ENCODE data around the gene ATP8A2. TPM values are rescaled to one million over a fixed set of nuclear protein-coding genes. Genes with fewer than 3 reads are reported as not detected.

The ATP8A2 gene
- total and polyA plus RNA-seq, 4 donors = 0.01 to 0.08 (median 0.05) TPM; not detected in 1

DNA sequence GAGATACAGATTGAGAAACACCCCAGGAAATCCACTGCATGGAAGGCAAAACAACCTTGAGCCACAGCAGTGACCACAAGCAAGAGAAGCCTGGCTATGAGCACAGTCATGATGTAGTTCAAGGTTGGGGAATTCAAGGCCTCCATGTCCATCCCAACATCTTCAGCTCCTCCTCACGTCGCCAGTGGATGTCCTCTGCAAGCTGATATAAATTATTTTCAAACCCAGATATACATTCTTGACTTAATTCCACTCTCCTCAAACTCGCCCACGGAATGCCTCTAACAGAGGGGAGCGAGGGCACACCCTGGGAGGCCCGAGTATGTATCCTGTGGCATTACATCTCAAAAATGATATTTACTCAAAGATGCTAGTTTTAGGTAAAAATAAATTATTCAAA, 574.5 kb downstream of the ATP8A2 start:
- H3K27me3 ChIP-seq (ENCODE audit: control insufficient read depth in 4 of 4, insufficient read depth in 4 of 4, low read length in 3 of 4) = no peaks in the 10 kb centered on the region
- WGBS = 91% methylated on average over 6 of the region's 6 CpGs
- TF ChIP-seq RXRA (IDR thresholded peaks at IDR 0.05) = no peak
- TF ChIP-seq, protein P1, sequence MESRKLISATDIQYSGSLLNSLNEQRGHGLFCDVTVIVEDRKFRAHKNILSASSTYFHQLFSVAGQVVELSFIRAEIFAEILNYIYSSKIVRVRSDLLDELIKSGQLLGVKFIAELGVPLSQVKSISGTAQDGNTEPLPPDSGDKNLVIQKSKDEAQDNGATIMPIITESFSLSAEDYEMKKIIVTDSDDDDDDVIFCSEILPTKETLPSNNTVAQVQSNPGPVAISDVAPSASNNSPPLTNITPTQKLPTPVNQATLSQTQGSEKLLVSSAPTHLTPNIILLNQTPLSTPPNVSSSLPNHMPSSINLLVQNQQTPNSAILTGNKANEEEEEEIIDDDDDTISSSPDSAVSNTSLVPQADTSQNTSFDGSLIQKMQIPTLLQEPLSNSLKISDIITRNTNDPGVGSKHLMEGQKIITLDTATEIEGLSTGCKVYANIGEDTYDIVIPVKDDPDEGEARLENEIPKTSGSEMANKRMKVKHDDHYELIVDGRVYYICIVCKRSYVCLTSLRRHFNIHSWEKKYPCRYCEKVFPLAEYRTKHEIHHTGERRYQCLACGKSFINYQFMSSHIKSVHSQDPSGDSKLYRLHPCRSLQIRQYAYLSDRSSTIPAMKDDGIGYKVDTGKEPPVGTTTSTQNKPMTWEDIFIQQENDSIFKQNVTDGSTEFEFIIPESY (IDR thresholded peaks at IDR 0.05) = no peak
- TF ChIP-seq, protein P2, sequence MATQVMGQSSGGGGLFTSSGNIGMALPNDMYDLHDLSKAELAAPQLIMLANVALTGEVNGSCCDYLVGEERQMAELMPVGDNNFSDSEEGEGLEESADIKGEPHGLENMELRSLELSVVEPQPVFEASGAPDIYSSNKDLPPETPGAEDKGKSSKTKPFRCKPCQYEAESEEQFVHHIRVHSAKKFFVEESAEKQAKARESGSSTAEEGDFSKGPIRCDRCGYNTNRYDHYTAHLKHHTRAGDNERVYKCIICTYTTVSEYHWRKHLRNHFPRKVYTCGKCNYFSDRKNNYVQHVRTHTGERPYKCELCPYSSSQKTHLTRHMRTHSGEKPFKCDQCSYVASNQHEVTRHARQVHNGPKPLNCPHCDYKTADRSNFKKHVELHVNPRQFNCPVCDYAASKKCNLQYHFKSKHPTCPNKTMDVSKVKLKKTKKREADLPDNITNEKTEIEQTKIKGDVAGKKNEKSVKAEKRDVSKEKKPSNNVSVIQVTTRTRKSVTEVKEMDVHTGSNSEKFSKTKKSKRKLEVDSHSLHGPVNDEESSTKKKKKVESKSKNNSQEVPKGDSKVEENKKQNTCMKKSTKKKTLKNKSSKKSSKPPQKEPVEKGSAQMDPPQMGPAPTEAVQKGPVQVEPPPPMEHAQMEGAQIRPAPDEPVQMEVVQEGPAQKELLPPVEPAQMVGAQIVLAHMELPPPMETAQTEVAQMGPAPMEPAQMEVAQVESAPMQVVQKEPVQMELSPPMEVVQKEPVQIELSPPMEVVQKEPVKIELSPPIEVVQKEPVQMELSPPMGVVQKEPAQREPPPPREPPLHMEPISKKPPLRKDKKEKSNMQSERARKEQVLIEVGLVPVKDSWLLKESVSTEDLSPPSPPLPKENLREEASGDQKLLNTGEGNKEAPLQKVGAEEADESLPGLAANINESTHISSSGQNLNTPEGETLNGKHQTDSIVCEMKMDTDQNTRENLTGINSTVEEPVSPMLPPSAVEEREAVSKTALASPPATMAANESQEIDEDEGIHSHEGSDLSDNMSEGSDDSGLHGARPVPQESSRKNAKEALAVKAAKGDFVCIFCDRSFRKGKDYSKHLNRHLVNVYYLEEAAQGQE (IDR thresholded peaks at IDR 0.05) = no peak
- no peak for TF ChIP-seq GABPA (IDR thresholded peaks at IDR 0.05 in 1 of 2, conservative IDR thresholded peaks at IDR 0.05 in 1 of 2)
- TF ChIP-seq HNF4A (conservative IDR thresholded peaks at IDR 0.05) = no peak
- TF ChIP-seq HNF4G (IDR thresholded peaks at IDR 0.05) = no peak
- TF ChIP-seq, protein P3, sequence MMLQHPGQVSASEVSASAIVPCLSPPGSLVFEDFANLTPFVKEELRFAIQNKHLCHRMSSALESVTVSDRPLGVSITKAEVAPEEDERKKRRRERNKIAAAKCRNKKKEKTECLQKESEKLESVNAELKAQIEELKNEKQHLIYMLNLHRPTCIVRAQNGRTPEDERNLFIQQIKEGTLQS (IDR thresholded peaks at IDR 0.05) = no peak
- no peak for TF ChIP-seq FOXA2 (IDR thresholded peaks at IDR 0.05)

DNA sequence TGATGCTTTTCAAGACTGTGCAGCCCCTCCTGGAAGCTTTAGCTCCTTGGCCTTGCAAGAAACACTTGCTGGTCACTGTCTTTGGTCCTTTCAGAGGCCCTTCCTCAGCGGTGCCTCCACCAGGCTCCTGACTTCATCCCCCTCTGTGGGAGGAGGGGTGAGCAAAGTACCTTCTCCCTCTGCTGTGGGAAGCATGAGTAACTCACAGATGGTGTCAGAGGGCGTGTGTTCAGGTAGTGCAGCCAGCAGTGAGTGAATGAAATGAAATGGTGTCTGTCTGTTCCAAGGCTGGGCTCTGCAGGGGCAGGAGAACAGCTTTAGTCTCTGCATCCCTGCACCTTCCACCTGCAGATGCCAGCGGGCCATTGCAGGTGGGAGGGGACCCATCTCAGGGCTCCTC, 577.1 kb downstream of the ATP8A2 start:
- Histone ChIP-seq H3K27me3 (ENCODE audit: control insufficient read depth in 4 of 4, insufficient read depth in 4 of 4, low read length in 3 of 4) (no peaks in the 10 kb centered on the region), H3K9me3 (ENCODE audit: control insufficient read depth in 4 of 4, low read length in 3 of 4) (peaks cover 0 to 12% (median 1%) of the 10 kb centered on the region in 4 donors), H3K27ac (ENCODE audit: low read depth in 1 of 2, low read length in 2 of 2) (no peak overlapping the region), H3K9ac (ENCODE audit: low read depth in 1 of 2, low read length in 2 of 2) (no peak overlapping the region), H3K4me1 (ENCODE audit: control insufficient read depth in 4 of 4, insufficient read depth in 4 of 4, low read length in 3 of 4) (no peaks in the 10 kb centered on the region), H3K4me3 (ENCODE audit: low read depth in 1 of 3, low read length in 3 of 3) (no peak overlapping the region), H3K36me3 (ENCODE audit: control insufficient read depth in 4 of 4, insufficient read depth in 3 of 4, low read depth in 1 of 4, low read length in 3 of 4) (no peaks in the 10 kb centered on the region)
- TF ChIP-seq, protein P4, sequence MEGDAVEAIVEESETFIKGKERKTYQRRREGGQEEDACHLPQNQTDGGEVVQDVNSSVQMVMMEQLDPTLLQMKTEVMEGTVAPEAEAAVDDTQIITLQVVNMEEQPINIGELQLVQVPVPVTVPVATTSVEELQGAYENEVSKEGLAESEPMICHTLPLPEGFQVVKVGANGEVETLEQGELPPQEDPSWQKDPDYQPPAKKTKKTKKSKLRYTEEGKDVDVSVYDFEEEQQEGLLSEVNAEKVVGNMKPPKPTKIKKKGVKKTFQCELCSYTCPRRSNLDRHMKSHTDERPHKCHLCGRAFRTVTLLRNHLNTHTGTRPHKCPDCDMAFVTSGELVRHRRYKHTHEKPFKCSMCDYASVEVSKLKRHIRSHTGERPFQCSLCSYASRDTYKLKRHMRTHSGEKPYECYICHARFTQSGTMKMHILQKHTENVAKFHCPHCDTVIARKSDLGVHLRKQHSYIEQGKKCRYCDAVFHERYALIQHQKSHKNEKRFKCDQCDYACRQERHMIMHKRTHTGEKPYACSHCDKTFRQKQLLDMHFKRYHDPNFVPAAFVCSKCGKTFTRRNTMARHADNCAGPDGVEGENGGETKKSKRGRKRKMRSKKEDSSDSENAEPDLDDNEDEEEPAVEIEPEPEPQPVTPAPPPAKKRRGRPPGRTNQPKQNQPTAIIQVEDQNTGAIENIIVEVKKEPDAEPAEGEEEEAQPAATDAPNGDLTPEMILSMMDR (IDR thresholded peaks at IDR 0.05; ENCODE audit: low read depth, low read length, missing input control) = no peak
- TF ChIP-seq YY1 (IDR thresholded peaks at IDR 0.05) (no peak), JUND (IDR thresholded peaks at IDR 0.05) (no peak), RAD21 (IDR thresholded peaks at IDR 0.05) (no peak), HNF4A (conservative IDR thresholded peaks at IDR 0.05) (no peak), NR2F2 (IDR thresholded peaks at IDR 0.05) (no peak), HNF4G (IDR thresholded peaks at IDR 0.05) (no peak), RXRA (IDR thresholded peaks at IDR 0.05) (no peak), GABPA (IDR thresholded peaks at IDR 0.05 in 1 of 2, conservative IDR thresholded peaks at IDR 0.05 in 1 of 2) (no peak), FOXA1 (IDR thresholded peaks at IDR 0.05) (no peak), EGR1 (IDR thresholded peaks at IDR 0.05; ENCODE audit: low read depth in 2 of 2) (no peak), SP1 (IDR thresholded peaks at IDR 0.05) (no peak), TAF1 (conservative IDR thresholded peaks at IDR 0.05) (no peak), FOXA2 (IDR thresholded peaks at IDR 0.05) (no peak)
- TF ChIP-seq, protein P1 (IDR thresholded peaks at IDR 0.05) = no peak
- TF ChIP-seq, protein P5, sequence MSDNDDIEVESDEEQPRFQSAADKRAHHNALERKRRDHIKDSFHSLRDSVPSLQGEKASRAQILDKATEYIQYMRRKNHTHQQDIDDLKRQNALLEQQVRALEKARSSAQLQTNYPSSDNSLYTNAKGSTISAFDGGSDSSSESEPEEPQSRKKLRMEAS (IDR thresholded peaks at IDR 0.05) = no peak
- WGBS = 78% methylated on average over 3 of the region's 3 CpGs
- no peak for DNase-seq (ENCODE audit: low spot score)

More for the DNA sequence above, 574.5 kb downstream of the ATP8A2 start:
- Histone ChIP-seq H3K9ac (ENCODE audit: low read depth in 1 of 2, low read length in 2 of 2) (no peak overlapping the region), H3K4me3 (ENCODE audit: low read depth in 1 of 3, low read length in 3 of 3) (no peak overlapping the region), H3K9me3 (ENCODE audit: control insufficient read depth in 4 of 4, low read length in 3 of 4) (peaks cover 0 to 12% (median 1%) of the 10 kb centered on the region in 4 donors), H3K27ac (ENCODE audit: low read depth in 1 of 2, low read length in 2 of 2) (no peak overlapping the region), H3K36me3 (ENCODE audit: control insufficient read depth in 4 of 4, insufficient read depth in 3 of 4, low read depth in 1 of 4, low read length in 3 of 4) (no peaks in the 10 kb centered on the region), H3K4me1 (ENCODE audit: control insufficient read depth in 4 of 4, insufficient read depth in 4 of 4, low read length in 3 of 4) (no peaks in the 10 kb centered on the region)
- no peak for DNase-seq (ENCODE audit: low spot score)

All from liver (tissue), 9 donors.